ENCODE measurements around the gene EMP1. TPM values are rescaled to one million over a fixed set of nuclear protein-coding genes. Genes with fewer than 3 reads are reported as not detected.
A peak's percentile ranks its signal among the peaks of the same experiment; 100 is the strongest.

Gene EMP1
- total and polyA plus RNA-seq, 4 donors = 67.5 to 348 (median 167) TPM

GRCh38 chr12:13154027-13154538 lies 42.4 kb upstream of the EMP1 start:
- H3K9me3 ChIP-seq (ENCODE audit: control insufficient read depth in 4 of 4, insufficient read depth in 3 of 4, low read length in 3 of 4) = no peaks in the 10 kb centered on the region
- peak overlapping the region in 1 of 2 donors; percentile 3 for H3K9ac ChIP-seq (ENCODE audit: insufficient read depth in 1 of 2, low read length in 2 of 2)
- H3K27me3 ChIP-seq (ENCODE audit: control insufficient read depth in 3 of 3, insufficient read depth in 3 of 3, low read length in 2 of 3) = no peaks in the 10 kb centered on the region
- ATAC-seq (ENCODE audit: insufficient read depth, low FRiP score) (peak; percentile 41), DNase-seq (peak in 1 of 3 donors; percentile 41)
- TF ChIP-seq CTCF (IDR thresholded peaks at IDR 0.05; ENCODE audit: control extremely low read depth, extremely low read depth) = no peak
- no peaks in the 10 kb centered on the region for H3K36me3 ChIP-seq (ENCODE audit: control insufficient read depth in 4 of 4, insufficient read depth in 4 of 4, low read length in 4 of 4)
- H3K27ac ChIP-seq (ENCODE audit: low read depth in 1 of 2, low read length in 1 of 2) = no peak overlapping the region
- H3K4me3 ChIP-seq = no peak overlapping the region
- 15 to 26% methylated on average over 3 of the region's 3 CpGs for WGBS, 2 donors
- H3K4me1 ChIP-seq (ENCODE audit: control insufficient read depth in 5 of 5, insufficient read depth in 5 of 5, low read length in 5 of 5) = peaks cover 0 to 19% (median 7%) of the 10 kb centered on the region in 5 donors

GRCh38 chr12:13154831-13155230 lies 41.7 kb upstream of the EMP1 start:
- H3K9me3 ChIP-seq (ENCODE audit: control insufficient read depth in 4 of 4, insufficient read depth in 3 of 4, low read length in 3 of 4) = no peaks in the 10 kb centered on the region
- no peak overlapping the region for H3K4me3 ChIP-seq
- H3K27ac ChIP-seq (ENCODE audit: low read depth in 1 of 2, low read length in 1 of 2) = no peak overlapping the region
- H3K9ac ChIP-seq (ENCODE audit: insufficient read depth in 1 of 2, low read length in 2 of 2) = no peak overlapping the region
- no peak for DNase-seq
- H3K4me1 ChIP-seq (ENCODE audit: control insufficient read depth in 5 of 5, insufficient read depth in 5 of 5, low read length in 5 of 5) = peaks cover 0 to 13% (median 0%) of the 10 kb centered on the region in 5 donors
- TF ChIP-seq CTCF (IDR thresholded peaks at IDR 0.05; ENCODE audit: control extremely low read depth, extremely low read depth) = no peak
- no peaks in the 10 kb centered on the region for H3K27me3 ChIP-seq (ENCODE audit: control insufficient read depth in 3 of 3, insufficient read depth in 3 of 3, low read length in 2 of 3)
- no peak for ATAC-seq (ENCODE audit: insufficient read depth, low FRiP score)
- no peaks in the 10 kb centered on the region for H3K36me3 ChIP-seq (ENCODE audit: control insufficient read depth in 4 of 4, insufficient read depth in 4 of 4, low read length in 4 of 4)

DNA sequence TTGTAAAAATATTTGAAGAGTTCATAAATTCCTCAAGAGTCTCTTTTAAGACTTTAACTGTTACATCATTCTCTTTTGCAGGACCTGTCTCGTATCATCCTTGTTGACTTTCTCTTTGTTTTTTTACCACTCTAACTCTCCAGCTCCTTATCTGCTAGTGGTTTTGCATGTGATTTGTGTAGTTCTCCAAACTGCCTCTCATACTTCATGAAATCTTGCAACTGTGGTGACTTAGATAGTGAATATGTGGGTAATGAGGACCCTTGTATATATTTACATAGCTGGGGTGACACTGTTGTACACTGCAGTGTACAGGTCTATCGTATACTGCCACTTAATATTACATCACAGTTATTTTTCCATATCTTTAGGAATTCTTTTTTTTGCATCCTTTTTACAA lies 40.2 kb upstream of the EMP1 start:
- ATAC-seq (ENCODE audit: insufficient read depth, low FRiP score) = no peak
- no peak for DNase-seq
- no peak overlapping the region for H3K27ac ChIP-seq (ENCODE audit: low read depth in 1 of 2, low read length in 1 of 2)
- no peak overlapping the region for H3K9ac ChIP-seq (ENCODE audit: insufficient read depth in 1 of 2, low read length in 2 of 2)
- H3K27me3 ChIP-seq (ENCODE audit: control insufficient read depth in 3 of 3, insufficient read depth in 3 of 3, low read length in 2 of 3) = no peaks in the 10 kb centered on the region
- no peaks in the 10 kb centered on the region for H3K36me3 ChIP-seq (ENCODE audit: control insufficient read depth in 4 of 4, insufficient read depth in 4 of 4, low read length in 4 of 4)
- TF ChIP-seq CTCF (IDR thresholded peaks at IDR 0.05; ENCODE audit: control extremely low read depth, extremely low read depth) = no peak
- no peak overlapping the region for H3K4me3 ChIP-seq
- no peaks in the 10 kb centered on the region for H3K9me3 ChIP-seq (ENCODE audit: control insufficient read depth in 4 of 4, insufficient read depth in 3 of 4, low read length in 3 of 4)
- 38 to 47% methylated on average over 2 of the region's 2 CpGs for WGBS, 2 donors
- H3K4me1 ChIP-seq (ENCODE audit: control insufficient read depth in 5 of 5, insufficient read depth in 5 of 5, low read length in 5 of 5) = peaks cover 0 to 13% (median 0%) of the 10 kb centered on the region in 5 donors

GRCh38 chr12:13161172-13161571 lies 35.4 kb upstream of the EMP1 start:
- WGBS, 2 donors = 86 to 91% methylated on average over 3 of the region's 3 CpGs
- H3K27ac ChIP-seq (ENCODE audit: low read depth in 1 of 2, low read length in 1 of 2) = no peak overlapping the region
- H3K4me1 ChIP-seq (ENCODE audit: control insufficient read depth in 5 of 5, insufficient read depth in 5 of 5, low read length in 5 of 5) = peaks cover 0 to 7% (median 2%) of the 10 kb centered on the region in 5 donors
- ATAC-seq (ENCODE audit: insufficient read depth, low FRiP score) (no peak), DNase-seq (no peak)
- TF ChIP-seq CTCF (IDR thresholded peaks at IDR 0.05; ENCODE audit: control extremely low read depth, extremely low read depth) = no peak
- H3K27me3 ChIP-seq (ENCODE audit: control insufficient read depth in 3 of 3, insufficient read depth in 3 of 3, low read length in 2 of 3) = no peaks in the 10 kb centered on the region
- no peak overlapping the region for H3K4me3 ChIP-seq
- H3K36me3 ChIP-seq (ENCODE audit: control insufficient read depth in 4 of 4, insufficient read depth in 4 of 4, low read length in 4 of 4) = no peaks in the 10 kb centered on the region
- no peaks in the 10 kb centered on the region for H3K9me3 ChIP-seq (ENCODE audit: control insufficient read depth in 4 of 4, insufficient read depth in 3 of 4, low read length in 3 of 4)
- no peak overlapping the region for H3K9ac ChIP-seq (ENCODE audit: insufficient read depth in 1 of 2, low read length in 2 of 2)
